Muscle of back (tissue), 11 donors: ENCODE data around the gene LDB2. TPM values are rescaled to one million over a fixed set of nuclear protein-coding genes. Genes with fewer than 3 reads are reported as not detected.

Experiments
- DNase-seq, 3 donors: peaks; one replicate each; pipeline versions ENCODE4 v3.0.0 to v3.0.0-alpha.2; 2013
- polyA plus RNA-seq, 10 donors: library from polyadenylated mRNA; unstranded; fragments of 120-200 nt; gene quantifications; one replicate each; pipeline ENCODE4 v1.2.1, GENCODE V29; 2013; ENCODE audit not compliant: insufficient read length in 10 of 10

Gene LDB2
- polyA plus RNA-seq, 10 donors: 32.1 to 62.9 (median 45.8) TPM

- no peak for DNase-seq
These were observed 91.1 kb downstream of the LDB2 start for GRCh38 chr4:16807355-16807754.

DNA sequence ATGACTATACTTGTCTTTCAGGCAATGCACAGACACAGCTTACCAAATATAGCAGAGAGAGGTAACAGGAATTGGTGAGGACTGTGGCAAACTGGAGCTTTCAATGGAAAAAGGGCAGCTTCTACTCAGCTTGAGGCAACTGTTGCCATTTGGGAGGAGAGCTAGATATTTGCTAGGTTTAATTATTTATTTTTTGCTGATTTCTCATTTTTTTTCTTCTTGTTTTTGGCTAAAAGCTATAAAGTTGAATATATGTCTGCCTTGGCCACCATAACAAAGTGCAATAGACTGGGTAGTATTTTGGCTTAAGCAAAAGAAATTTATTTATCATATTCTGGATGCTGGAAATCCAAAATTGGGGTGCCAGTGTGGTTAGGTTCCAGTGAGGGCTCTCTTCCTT is 93.9 kb downstream of the LDB2 start:
- no peak for DNase-seq

DNA sequence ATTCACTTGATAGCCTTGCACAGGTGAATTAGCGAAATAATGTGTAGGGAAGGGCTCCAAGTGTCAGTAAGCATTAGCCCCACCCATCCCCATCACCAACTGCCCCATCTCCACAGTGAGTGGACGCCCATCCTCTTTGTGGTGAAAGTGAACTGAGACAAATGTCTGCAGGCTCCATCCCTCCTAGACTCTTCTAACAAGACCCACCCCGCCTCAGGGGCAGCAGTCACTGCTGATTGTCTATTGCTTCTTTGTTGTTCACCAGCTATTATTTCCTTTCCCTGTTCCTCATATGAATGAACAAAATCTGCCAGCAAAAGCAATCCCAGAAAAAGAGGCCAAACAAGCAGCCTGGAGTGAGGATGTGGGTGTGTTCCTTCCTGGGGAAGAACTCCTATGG is 96.4 kb downstream of the LDB2 start:
- DNase-seq: no peak

DNA sequence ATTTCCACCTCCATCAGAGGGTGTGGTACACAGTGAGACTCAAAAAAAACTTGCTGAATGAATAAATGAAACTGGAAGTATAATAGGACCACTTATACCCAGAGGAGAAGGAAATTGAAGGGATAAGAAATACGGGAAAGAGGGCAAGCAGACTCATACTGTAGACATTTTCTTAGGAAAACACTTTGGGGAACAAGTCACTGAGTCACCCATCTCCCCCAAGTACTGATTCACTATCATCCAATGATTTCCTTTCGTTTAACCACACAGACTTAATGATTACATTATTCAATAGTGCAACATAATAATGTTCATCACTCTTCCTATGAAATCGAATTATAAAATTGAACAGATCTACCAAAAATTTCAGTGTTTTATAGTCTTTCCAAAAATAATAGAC is 97.1 kb downstream of the LDB2 start:
- DNase-seq: no peak

GRCh38 chr4:16794816-16795445 is 103.5 kb downstream of the LDB2 start:
- DNase-seq: peak; percentile 42 to 71 (median 44)

GRCh38 chr4:16791460-16791859 is 107.0 kb downstream of the LDB2 start:
- DNase-seq: no peak

- DNase-seq: no peak
These were observed 107.9 kb downstream of the LDB2 start for GRCh38 chr4:16790508-16790907.

DNA sequence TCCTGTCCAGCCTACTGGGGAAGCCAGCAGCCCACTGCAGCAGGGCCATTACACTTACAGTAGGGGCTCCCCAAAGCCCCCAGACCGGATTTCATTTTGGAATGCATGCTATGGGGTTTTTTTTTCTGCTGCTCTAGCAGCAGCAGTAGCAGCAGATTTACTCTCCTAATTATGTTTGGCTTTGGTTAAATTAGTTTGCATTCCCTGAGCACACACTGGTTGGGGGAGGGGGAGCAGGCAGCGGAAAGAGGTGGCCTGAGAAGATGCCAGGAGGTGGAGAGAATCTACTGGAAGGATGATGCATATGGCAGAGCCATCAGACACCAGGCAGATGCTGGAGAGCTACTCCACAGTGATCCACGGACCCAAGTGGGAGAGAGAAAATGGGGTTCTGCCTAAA is 109.6 kb downstream of the LDB2 start:
- no peak for DNase-seq

- no peak for DNase-seq
These were observed 112.5 kb downstream of the LDB2 start for GRCh38 chr4:16785793-16786527.

DNA sequence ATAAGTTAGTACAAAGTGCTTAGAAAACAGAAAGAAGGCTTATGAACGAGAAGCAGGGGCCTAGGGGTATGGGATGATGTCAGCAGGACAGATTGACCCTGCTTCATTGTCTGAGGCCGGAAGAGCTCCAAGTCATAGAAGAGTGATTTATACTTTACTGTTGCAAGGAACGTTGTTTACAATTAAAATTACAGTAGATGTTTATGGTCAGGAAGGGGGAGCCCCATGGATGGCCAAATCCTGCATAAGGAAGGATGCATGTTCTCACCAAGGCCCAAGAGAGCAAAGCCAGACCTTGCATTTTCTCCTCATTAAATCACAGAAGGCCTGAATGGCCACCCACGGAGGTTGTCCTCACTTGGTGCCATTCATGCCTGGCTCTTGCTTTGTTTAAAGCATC is 115.3 kb downstream of the LDB2 start:
- no peak for DNase-seq

DNA sequence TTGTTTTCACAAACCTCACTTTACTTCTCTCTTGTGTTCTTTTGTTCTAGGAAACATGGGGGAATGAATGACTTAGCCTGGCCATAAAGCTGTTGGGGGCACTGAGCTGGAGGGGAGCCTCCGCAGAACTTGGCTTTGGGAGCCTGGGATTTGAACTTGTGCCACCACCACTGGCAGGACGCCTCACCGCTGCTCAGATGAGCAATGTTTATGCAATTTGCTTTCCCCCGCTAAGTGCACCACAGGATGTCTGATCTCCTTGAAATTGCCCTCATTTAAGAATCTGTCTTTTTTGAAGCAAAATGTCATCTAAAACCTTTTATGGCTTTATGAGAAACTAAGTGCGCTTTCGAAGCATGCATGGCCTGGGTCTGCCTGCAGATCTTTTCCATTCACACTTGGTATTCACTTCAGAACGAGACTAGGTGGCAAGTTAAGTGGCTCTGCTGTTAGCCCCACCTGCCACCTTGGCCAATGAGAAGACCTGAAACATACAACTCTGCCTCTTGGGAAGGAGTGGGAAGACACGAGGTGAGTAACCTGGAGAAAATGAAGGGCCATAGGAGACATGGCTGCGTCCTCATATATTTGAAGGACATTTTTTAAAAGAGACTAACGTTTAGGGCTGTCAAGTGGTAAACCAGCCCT is 119.3 kb downstream of the LDB2 start:
- no peak for DNase-seq

- DNase-seq: no peak
These were observed 120.7 kb downstream of the LDB2 start for GRCh38 chr4:16777726-16778125.

DNA sequence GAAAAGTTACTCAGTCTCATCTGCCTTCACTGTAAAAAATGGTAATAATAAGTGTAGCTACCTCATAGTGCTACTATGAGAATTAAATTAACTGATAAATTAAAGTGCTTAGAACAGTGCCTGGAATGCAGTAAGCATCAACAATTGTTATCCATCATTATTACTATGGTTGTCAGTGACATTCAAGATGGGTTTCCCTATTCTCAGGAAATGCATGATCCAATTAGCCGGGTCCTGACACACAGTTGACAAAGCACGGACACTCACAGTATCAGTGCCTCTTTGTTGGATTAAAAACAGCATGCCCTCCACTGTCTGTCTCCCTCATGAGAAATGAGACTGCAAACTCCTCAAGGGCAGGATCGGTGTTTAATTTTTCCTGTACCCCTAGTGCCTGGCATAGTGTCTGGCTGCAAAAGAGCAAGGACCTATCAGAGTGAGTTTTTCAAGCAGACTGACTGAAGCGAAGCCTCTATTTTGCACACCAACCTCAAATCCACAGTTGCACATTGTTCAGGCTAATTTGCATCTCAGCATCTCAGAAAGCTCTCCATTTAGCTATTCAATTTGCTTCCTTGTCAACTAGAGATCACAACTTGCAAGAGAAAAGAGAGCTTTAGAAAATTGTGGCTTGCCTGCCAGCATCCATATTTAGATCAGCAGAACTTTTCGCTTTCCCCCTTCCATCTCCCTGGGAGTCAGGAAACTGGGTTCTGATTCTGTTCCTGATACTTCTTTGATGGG is 122.9 kb downstream of the LDB2 start:
- DNase-seq: no peak

GRCh38 chr4:16772366-16772850 is 126.0 kb downstream of the LDB2 start:
- peak; percentile 71 to 85 (median 78) for DNase-seq

GRCh38 chr4:16770710-16771285 is 127.6 kb downstream of the LDB2 start:
- peak in 2 of 3 donors; percentile 11 to 55 for DNase-seq

DNA sequence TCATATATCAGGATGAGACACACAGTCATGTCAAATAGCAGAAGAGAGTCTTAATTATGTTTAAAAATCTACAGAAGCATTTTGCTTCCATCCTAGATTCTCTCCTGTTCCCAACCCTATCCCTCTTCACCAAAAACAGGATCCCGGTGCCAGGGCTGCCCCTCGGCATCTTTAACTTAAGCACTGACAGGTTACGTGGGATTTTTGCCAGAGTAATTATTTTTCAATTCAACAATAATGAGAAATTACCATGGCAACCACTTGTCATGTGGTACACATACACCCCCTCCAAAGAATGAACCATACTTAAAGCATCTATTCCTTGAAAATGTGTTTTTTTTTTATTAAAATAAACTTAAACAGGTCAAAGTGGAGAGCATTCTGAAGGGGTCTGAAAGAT is 130.6 kb downstream of the LDB2 start:
- DNase-seq: no peak

DNA sequence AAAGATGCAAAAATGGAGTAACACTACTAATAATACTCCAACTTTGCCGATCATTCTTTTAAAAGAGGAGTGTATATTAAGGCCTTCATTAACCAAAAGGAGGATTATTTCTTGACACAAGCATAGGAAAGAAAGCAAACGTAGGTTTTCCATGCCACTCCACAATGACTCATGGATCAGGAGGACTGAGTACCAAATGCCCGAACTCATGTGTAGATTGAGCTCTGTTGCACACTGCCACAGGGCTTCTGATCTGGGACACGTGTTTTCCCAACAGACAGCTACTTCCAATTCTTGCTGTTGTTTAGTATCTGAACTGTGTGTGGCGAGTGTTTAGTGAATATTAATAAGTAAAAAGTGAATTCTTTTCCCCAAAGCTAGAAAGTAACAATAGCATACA is 131.2 kb downstream of the LDB2 start:
- no peak for DNase-seq

GRCh38 chr4:16765546-16765945 is 132.9 kb downstream of the LDB2 start:
- DNase-seq: no peak

DNA sequence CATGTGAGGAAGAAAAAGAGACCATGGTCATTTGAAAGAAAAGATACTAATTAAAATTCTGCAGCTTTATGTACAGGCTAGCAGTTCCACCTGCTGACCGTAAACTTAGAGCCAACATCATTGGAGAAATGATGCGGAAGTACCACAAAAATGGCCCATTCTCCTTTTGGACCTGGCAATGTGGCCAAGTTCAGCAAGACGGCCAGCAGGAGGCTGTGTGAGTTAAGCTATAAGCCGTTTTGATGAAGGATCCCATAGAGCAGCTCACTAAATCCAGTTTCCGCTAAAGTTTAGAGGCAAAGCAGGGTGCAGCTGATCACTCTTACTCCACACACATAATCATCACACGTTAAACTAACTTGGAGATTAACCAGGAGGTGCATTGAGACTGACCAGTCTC is 133.8 kb downstream of the LDB2 start:
- no peak for DNase-seq

DNA sequence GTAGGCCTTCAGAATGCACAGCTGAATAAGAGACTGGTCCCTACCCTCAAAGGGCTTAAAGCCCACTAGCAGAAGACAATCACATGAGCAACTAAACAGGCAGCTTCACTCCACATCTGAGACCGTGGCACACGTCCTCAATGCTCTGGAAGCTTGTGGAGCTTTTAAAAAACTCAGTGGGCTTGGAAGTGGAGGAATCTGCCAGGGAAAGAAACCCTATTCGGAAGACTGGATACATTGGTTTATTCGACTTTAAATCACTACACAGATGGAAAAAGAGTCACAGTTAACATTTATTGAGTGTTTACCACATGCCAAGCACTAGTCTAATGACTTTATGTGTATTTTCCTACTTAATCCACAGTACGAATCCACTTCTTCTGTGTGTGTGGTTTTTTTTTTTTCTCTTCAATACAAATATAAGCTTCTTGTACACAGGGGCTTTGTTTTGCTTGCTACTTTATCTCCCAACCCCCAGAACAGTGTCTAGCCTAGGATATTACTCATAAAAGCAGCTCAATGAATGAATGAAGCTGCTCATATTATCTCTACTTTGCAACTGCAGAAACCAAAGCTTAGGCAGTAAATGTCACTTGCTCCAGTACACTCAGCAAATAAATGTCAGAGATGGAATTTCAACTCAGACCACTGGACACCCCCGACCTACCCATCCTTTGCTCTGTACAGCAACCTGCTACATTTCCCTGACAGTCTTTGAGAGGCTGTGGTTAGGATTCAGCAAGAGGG is 137.7 kb downstream of the LDB2 start:
- DNase-seq: no peak

- peak in 2 of 3 donors; percentile 59 to 85 for DNase-seq
These were observed 138.4 kb downstream of the LDB2 start for GRCh38 chr4:16759931-16760582.
